NCI-H2196 treated with DMSO at 0.1 percent for 48 hours (cell line): ENCODE results near the gene TBC1D24.
A peak's percentile ranks its signal among the peaks of the same experiment; 100 is the strongest.

Experiments used
- DNase-seq: peaks from one replicate; lab custom pipeline; 2025; ENCODE audit not compliant: unreplicated experiment; lab: John Stamatoyannopoulos, UW

Gene TBC1D24

DNA sequence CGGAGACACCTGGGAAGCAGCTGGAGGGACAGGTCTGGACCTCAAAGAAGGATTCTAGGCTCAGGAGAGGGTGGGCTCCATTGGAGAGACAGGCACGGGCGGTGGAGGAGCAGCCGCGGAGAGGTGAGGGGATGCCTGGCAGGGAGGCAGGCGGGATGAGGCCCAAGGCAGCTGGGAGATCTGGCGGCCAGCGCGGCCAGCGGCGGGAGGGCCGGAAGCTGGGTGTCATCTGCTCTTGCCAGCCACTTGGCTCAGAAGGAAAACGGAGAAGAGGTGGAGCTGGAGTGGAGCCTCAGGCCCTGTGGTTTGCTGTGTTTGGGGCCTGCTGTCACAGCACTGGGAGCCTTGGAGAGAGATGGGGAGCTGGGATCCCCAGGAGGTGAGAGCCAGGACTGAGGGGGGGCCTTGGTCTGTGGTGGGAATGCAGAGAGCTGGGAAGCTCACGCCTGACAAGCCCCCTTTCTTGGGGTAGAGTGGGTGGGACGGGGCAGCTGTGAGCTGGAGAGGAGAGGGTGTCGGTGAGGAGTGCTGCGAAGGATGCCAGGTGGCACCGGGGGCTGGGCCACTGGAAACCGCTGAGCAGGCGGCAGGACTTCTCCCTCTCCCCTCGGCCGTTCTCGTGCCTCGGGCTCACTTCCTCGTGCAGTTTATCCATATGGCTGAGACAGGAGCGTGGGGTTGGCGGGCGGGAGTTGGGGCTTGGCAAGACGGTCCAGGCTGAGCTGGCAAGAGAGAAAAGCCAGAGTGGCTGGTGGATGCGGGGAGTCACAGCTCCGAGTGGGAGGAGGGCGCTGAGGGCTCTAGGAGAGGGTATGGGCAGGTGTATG lies 8.0 kb downstream of the TBC1D24 start:
- DNase-seq: peak; percentile 76

DNA sequence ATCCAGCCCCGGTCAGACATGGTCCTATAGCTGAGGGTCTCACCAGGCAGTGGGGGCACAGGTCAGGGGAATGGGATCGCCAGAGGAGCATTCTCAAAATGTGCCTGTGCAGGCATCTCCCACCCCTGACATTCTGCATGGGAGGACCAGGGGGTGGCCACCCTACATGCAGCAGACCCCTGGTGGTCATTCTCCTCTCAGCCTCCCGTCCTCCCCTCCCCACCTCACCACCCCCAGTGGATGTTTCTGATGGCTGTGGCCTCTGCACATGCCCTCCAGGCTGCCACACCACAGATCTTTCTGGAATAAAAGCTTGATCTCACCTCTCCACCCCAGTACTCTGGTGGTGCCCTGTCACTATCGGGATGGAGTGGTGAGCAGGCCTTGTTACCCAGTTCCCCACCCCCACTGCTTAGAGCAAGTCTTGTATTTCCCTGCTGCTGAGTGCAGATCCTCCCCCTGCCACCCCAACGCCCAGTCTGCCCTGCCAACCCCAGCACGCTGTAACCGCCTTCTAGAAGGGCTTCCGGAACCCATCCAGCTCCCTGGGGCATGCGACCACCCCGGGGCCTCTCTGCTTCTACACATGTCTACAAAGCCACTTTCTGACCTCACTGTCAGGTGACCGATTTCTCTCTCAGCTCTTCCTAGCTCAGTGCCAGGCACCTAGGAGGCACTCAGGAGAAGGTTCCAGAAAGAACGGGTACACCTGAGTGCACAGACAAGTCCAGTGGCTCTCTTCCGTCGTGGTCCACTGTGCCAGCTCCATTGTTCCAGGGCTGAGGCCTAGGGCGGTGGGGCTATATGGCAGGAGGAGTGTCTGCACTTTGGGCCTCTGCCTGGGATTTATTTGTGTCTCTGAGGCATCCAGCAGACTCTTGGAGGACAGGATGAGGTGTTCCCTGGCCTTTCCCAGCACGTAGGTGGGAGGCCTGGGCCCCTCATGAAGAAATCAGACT lies 9.3 kb downstream of the TBC1D24 start:
- no peak for DNase-seq

DNA sequence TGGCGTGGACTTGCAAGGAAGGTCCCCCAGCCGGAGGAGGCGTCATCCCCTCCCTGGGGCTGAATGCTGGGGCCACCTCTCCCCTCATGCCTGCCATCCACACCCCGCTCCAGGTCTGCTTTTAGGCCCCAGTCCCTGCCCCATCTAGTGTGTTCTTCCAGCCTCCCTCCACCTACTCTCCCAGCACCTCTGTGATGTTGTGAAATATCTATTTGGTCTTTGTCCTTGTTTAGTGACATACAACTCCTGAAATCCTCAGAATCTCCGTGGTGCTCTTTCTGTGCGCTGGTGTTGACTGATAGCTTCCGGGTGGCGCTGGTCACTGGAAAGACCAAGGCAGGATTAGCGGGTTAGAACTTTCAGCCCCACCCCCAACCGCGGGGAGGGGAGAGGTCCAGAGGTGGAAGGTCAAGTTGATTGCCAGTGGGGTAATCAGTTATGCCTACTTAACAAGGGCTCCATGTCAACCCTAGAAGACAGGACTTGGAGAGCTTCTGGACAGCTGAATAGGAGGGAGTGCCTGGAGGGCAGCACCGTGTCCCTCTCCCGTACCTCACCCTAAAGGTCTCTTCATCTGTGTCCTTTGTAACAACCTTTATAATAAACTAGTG lies 10.1 kb downstream of the TBC1D24 start:
- DNase-seq: no peak

DNA sequence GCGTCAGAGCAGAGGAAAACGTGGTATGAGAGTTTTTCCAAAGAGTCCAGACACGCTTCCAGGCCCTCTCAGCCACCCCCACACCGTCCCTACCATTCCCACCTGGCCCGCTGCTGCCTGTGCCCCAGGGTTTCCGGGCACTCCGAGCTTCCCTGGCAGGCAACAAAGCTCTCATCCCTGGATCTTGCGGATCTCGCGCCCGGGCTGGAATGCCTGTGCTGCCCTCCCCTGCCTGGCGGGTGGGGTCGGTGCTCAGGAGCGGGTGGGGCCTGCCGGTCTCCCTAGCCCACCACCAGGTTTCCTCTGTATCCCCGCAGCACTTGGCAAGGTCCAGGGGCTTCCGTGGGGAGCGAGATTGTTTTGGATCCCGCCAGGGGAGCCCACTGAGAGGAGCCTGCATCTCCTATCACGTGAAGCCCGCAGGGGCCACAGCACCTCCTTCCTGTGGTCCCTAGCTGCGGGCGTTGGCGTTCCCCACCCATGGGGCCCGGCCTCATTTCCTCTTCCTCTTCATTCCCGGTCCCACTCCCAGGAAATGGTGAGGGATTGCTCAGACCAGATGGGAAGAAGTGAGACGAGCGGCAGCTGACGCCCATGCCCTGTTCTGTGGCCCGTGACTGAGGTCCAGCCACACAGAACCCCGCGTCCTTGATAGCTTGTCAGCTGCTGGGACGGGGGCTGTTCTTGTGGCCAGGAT lies 11.0 kb downstream of the TBC1D24 start:
- DNase-seq: no peak

DNA sequence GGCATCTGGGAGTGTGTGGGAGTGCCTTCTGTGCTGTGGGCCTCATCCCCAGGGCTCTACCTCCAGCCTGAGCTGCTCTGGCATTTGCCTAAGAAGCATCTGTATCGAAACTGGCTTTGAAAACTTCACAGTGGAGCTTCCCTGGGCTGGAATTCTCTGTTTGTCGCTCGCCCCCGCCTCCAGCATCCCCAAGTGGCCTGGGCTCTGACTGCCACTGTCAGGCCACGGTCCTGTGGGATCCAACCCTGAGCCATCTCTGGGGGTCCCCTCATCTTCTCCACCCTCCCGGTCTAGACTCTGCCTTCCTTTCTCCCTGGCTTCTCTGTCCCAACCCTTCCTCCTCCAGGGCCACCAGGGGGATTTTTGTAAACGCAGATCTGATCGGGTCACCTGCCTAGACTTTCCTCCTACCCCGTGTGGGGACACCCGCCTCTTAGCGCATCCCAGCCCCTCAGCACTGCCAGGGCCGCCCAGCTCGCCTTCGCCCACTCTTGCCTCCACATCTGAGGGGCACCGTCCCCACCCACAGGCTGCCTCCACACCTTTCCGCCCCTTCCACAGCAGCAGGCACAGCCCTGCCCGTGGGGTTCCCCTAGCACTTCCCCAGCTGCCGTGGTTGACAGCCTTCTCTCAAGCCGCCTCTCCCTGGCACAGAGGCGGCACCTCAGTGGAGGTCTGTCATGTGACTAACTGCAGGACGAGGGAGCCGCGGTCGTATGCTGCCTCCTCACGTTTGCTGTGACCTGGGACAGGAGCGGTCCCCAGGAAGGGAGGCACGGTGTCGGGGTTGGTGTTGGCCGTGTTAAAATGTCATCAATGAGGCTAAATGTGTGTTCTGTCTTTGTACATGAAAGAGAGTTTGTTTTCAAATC lies 12.0 kb downstream of the TBC1D24 start:
- no peak for DNase-seq

DNA sequence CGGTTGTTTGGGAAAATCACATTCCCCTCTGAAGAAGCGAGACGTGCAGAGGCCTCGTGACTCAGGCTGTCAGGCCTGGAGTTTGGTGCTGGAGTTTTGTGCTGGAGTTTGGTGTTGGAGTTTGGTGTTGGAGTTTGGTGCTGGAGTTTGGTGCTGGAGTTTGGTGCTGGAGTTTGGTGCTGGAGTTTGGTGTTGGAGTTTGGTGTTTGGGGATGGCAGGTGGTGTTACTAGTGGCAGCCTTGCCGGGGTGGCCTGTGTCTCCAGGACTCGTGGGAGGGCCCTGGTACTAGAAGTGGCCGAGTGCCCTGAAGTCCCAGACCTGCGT lies 12.6 kb downstream of the TBC1D24 start:
- no peak for DNase-seq

DNA sequence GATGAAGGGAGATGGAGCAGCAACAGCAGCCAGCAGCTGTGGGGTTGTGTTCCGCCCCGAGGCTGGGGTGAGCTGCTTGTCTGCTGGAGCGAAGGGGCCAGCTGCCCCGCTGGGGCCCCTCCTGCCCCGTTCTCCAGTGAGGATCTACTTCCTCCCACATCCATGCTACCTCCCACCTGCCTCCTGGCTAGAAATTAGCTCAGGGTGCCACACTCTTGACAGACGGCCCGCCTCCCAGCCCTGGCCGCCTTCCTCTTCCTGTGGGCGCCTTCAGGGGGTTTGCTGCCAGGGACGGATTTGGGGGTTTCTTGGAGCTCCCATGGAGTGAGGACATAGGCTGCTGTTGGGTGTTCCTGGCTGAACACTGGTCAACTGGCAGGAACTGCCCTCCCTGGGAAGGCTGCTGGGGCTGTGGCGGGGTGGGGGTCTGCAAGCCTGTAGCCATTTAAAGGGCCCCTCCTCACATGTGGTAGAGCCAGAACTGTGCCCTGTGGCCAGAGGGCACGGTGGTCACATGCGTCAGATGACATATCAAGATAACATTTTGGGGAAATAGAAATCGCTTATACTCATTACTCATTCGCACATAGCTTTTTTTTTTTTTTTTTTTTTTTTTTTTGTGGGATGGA lies 13.1 kb downstream of the TBC1D24 start:
- no peak for DNase-seq

DNA sequence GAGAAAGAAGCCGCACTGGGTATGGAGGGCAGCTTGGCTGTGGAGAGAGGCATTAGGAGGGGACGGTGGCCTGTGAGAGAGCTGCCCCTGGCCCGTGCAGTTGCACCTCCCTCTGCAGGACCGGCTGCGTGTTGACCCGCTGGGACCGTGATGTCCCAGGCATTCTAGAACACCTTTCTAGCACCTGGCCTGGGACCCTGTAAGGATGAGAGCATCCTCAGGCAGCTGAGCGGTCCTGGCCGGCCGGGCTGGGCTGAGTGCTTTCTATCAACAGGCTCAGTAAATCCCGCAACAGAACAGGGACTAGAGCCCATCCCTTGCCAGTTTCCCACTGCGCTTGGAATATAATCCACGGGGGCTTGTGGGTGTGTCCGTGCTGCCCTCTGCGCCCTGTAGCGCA lies 14.7 kb downstream of the TBC1D24 start:
- DNase-seq: no peak

DNA sequence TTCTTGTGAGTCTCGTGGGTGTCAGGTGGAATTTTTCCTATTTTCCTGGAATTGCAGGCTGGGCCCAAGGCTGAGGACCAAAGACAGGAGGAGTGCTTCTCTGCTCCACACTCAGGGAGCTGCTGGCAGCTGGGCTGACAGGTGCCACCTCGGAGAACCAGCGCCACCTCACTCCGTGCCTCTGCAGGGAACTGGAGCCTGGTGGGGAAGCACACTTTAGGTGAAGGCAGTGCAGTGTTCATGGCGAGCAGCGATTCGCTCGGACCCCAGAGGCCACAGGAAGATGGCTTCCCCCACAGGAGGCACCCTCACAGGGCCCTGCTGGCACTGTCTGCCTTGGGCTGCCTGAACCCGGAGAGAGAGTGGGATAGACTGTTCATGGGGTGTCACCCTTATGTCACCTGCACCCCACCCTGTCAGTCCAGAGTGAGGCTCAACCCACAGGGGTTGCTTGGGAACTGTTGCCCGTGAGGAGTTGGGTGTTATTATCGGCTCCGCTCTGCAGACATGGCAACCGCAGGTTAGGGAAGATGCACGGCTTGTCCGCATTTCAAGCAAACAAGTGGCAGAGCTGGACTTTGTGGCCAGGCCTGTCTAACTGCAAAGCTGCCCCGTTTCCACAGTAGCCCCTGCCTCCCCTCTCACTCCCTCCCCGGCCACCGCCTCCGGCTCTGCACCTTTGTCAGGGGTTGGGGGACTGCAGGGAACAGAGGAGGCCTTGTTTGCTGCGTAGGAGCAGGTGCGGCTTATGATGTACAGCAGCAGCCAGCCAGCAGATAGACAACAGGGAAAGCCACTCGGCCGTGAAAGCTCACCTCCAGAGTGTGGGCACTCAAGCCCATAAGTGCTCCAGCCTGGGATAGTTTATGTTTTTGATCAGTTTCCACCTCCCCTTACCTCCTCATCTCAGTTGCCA lies 15.5 kb downstream of the TBC1D24 start:
- peak; percentile 45 for DNase-seq

DNA sequence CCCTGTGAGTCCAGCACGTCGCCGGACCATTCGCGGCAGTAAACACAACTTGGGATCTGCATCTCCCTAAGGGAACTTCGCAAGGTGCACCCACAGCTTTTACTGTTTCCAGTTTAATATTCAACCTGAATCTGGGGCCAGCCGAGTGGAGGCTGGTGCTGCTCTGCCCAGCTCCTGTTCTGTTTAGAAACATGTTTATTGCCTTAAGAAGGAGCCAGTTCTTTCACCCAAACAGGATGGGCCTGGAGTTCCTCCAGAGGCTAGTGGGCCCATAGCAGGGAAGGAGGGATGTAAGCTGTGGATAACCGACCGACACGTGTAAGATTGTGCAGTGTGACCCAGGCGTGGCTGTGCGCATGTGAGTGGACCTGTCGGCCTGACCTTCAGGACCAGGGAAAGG lies 17.4 kb downstream of the TBC1D24 start:
- no peak for DNase-seq

DNA sequence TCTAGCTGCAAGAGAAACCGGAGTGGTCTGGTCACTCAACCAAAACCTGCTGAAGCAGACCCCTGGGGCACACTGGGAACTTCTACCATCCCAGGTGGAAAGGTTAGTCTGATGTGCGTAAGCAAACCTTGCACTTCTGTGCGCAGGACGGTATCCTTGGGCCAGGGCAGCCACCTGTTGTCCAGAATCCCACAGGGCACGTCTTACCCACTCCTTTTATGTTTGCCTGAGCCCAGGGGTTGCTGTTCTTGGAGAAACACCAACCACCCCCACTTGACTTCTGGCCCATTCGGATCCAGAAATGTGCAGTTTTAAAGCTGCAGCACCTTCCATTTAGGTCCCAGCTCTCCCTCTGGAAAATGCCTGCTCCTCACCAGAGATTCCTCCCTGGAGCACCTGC lies 18.7 kb downstream of the TBC1D24 start:
- no peak for DNase-seq

DNA sequence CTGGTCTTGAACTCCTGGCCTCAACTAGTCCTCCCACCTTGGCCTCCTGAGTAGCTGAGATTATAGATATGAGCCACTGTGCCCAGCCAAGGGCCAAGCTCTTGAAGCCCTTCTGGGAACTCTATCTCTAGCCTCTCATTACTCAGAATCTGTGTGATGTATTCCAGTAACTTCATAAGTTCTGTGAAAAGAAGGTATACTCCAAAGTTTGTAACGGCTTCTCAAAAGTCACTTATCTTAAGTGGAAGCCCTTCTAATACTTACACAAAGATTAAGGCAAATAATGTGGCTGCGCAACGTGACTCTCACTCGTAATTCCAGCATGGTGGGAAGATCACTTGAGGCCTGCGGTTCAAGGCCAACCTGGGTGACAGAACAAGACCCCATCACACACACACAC lies 19.7 kb downstream of the TBC1D24 start:
- no peak for DNase-seq

DNA sequence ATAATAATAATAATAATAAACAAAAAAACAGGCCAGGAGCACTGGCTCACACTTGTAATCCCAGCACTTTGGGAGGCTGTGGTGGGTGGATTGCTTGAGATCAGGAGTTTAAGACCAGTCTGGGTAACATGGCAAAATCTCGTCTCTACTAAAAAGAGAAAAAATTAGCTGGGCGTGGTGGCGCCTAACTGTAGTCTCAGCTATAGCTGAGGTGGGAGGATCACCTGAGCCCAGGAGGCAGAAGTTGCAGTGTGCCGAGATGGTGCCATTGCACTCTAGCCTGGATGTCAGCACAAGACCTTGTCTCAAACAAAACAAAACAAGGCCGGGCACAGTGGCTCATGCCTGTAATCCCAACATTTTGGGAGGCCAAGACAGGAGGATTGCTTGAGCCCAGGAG lies 20.1 kb downstream of the TBC1D24 start:
- DNase-seq: no peak

DNA sequence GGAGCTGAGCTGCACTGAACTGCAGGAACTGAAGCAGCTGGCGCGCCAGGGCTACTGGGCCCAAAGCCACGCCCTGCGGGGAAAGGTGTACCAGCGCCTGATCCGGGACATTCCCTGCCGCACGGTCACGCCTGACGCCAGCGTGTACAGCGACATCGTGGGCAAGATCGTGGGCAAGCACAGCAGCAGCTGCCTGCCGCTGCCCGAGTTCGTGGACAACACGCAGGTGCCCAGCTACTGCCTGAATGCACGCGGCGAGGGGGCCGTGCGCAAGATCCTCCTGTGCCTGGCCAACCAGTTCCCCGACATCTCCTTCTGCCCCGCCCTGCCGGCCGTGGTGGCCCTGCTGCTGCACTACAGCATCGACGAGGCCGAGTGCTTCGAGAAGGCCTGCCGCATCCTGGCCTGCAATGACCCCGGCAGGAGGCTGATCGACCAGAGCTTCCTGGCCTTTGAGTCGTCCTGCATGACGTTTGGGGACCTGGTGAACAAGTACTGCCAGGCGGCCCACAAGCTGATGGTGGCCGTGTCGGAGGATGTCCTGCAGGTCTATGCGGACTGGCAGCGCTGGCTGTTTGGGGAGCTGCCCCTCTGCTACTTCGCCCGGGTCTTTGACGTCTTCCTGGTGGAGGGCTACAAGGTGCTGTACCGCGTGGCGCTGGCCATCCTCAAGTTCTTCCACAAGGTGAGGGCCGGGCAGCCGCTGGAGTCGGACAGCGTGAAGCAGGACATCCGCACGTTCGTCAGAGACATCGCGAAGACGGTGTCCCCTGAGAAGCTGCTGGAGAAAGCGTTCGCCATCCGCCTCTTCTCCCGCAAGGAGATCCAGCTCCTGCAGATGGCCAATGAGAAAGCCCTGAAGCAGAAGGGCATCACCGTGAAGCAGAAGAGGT lies 21.5 kb downstream of the TBC1D24 start:
- no peak for DNase-seq

DNA sequence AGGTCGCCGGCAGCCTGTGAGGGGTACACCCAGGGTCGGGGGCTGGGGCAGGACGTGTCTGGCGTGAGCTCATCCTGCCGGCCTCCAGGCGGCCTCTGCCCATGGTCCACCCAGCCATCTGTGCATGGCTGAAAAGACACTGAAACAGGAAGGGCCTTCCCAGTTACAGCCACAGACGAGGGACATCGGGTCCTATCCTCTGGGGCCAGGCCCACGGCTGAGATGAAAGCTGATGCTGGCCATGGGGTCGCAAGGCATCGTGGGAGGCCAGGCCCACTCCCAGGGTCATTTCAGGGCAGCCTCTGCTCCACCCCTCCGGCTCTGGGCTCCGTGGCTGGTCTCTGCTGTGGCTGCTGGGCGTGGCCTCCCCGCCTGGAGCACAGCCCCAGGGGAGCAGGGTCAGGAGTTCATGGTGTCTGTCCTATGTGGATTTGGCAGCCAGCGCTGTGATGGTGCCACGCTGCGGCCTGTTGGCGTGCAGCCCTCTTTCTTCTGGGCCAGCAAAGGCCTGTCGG lies 22.2 kb downstream of the TBC1D24 start:
- DNase-seq: no peak

DNA sequence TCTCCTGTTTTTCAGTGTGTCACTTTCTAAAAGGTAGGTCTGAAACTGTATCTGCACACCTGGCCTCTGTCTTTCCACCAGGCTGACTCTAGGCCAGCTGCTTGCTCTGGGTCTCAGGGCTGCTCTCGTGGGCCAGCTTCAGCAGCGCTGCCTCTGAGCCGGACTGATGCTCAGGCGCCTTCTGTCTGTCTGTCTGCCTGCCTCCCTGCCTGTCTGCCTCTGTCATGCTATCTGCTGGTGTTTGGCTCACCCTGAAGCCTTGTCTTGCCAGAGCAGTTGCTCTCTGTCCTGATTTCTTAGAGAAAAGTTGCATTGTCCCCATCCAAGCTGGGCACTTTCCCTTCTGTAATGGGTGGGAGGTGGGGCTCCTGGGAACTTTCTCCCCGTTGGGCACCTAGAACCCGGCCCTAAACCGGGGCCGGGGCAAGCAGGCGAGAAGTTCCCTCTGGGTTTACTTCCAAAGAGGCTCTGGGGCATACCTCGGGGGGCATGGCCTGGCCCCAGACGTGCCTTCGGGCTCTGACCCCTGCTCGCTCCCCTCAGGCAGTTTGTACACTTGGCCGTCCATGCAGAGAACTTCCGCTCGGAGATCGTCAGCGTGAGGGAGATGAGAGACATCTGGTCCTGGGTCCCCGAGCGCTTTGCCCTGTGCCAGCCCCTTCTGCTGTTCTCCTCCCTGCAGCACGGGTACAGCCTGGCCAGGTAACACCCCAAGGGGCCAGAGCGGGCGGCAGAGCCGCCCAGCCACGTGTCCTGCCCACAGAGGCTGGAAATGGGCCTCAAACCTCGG lies 23.0 kb downstream of the TBC1D24 start:
- DNase-seq: no peak
